Panc1 (cell line): ENCODE results near the gene PPM1H. TPM values are rescaled to one million over a fixed set of nuclear protein-coding genes. Genes with fewer than 3 reads are reported as not detected.

Experiments
- ATAC-seq: fragments of 200-7000 bp; cut with Tn5 transposase; 2 replicates; pipeline ENCODE4 v1.9.1; 2020; ENCODE audit warnings: mild to moderate bottlenecking, moderate library complexity
- BruUV-seq: library from RNA; stranded (reverse); fragments of 400-500 nt; replicated peaks from 2 replicates; lab custom pipeline; 2021; lab: Mats Ljungman, UMichigan
- CTCF ChIA-PET: fragments of 300-600 bp; sonication (Branson Sonifier 250); formaldehyde crosslinking; loops from one replicate; lab custom pipeline; 2022; ENCODE audit warnings: antibody characterized with exemption; lab: Charles Lee
- POLR2A ChIA-PET: fragments of 300-600 bp; sonication (Branson Sonifier 250); formaldehyde crosslinking; loops from one replicate; lab custom pipeline; 2022; ENCODE audit warnings: antibody characterized with exemption; lab: Charles Lee
- DNase-seq: peaks from one replicate; pipeline ENCODE4 v3.0.0-alpha.2; 2010; ENCODE audit warnings: low read depth, low spot score
- H3K27ac ChIP-seq: 2 replicates; pipeline ENCODE4 v1.5.1; 2011; ENCODE audit warnings: mild to moderate bottlenecking, low read length, inconsistent platforms
- H3K27me3 ChIP-seq: fragments of 200-500 bp; sonication (Bioruptor generic); 2 replicates; pipeline ENCODE4 v1.6.0; 2014; ENCODE audit warnings: low read length, inconsistent platforms; ENCODE audit not compliant: control insufficient read depth, insufficient read depth
- H3K36me3 ChIP-seq: fragments of 200-500 bp; sonication (Bioruptor generic); 2 replicates; pipeline ENCODE4 v1.5.1; 2014; ENCODE audit warnings: inconsistent platforms, mild to moderate bottlenecking, low read length, moderate library complexity; ENCODE audit not compliant: control insufficient read depth, insufficient read depth
- H3K4me1 ChIP-seq: 2 replicates; pipeline ENCODE4 v1.5.1; 2011; ENCODE audit warnings: inconsistent platforms, mild to moderate bottlenecking, low read length, moderate library complexity; ENCODE audit not compliant: control insufficient read depth, insufficient read depth
- H3K4me3 ChIP-seq, 2 experiments: 2 replicates each; pipeline ENCODE4 v1.5.1; 2011 to 2012; ENCODE audit warnings: low read depth in 2 of 2, low read length in 2 of 2, mild to moderate bottlenecking in 2 of 2, inconsistent platforms in 1 of 2, moderate library complexity in 1 of 2
- H3K9me3 ChIP-seq: fragments of 200-500 bp; sonication (Bioruptor generic); 2 replicates; pipeline ENCODE4 v1.5.1; 2014; ENCODE audit warnings: low read depth, mild to moderate bottlenecking, inconsistent platforms, low read length, moderate library complexity; ENCODE audit not compliant: control insufficient read depth, insufficient read depth
- POLR2AphosphoS5 ChIP-seq: IDR thresholded peaks from 2 replicates; pipeline ENCODE4 v1.6.1; 2012; ENCODE audit warnings: mild to moderate bottlenecking, low read depth, low read length, moderate library complexity
- SIN3A ChIP-seq: IDR thresholded peaks from 2 replicates; pipeline ENCODE4 v1.6.1; 2012; ENCODE audit warnings: low read depth, mild to moderate bottlenecking, low read length, moderate library complexity, borderline replicate concordance; ENCODE audit not compliant: insufficient read depth
- TCF7L2 ChIP-seq: IDR thresholded peaks from 2 replicates; pipeline ENCODE4 v1.6.1; 2011; ENCODE audit warnings: mild to moderate bottlenecking, low read depth, low read length, inconsistent platforms
- in situ Hi-C: cut with HindIII; loops from 2 replicates; pipeline ENCODE4 v1.10.0; 2016; ENCODE audit warnings: low sequenced_read_pairs, low pct_unique_long_range_greater_than_20kb
- intact Hi-C: fragments of 100-400 bp; cut with micrococcal nuclease; formaldehyde crosslinking; loops from one replicate; pipeline ENCODE4 v1.10.0; 2022; ENCODE audit not compliant: unreplicated experiment
- total RNA-seq: library from RNA; stranded (reverse); gene quantifications from one replicate; pipeline ENCODE4 v1.2.1, GENCODE V29; 2021; ENCODE audit not compliant: unreplicated experiment
- TF ChIP-seq, protein P1 (sequence below), 2 experiments: IDR thresholded peaks; 2 replicates each; pipeline ENCODE4 v1.6.1; 2011 to 2012; ENCODE audit warnings: low read depth in 2 of 2, control low read depth in 1 of 2, low read length in 1 of 2, mild to moderate bottlenecking in 1 of 2, moderate library complexity in 1 of 2; ENCODE audit not compliant: insufficient read depth in 1 of 2
- TF ChIP-seq, protein P2 (sequence below): fragments of 450-650 bp; IDR thresholded peaks from 2 replicates; pipeline ENCODE4 v1.5.1; 2017; ENCODE audit warnings: mild to moderate bottlenecking

PPM1H gene
- total RNA-seq, 1 experiment from 2014 or later = 22.9 TPM

DNA sequence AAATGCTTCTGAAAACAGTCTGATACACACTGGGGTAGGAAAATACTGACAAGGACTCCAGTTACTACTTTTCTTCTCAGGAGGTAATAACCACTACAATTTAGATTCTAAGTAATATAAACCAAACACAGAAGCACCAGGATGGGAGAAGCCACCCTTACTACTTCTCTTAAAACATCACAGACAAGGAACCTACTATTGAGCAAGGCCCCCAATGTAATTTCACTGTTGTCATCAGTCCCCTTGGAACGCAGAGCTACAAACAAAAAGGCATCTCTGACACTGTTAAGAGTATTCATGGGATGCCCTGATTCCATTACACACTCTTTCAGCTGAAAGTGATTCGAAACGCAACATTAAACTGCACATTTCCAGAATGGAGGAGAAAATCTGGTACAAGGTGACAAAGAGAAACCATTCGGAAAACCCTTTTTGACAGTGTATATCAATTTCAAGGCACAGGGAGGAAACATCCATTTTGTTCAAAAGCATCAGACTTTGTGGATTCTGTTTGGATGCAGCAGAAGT is 185.9 kb downstream of the PPM1H start:
- Histone ChIP-seq H3K36me3 (no peaks in the 10 kb centered on the region), H3K9me3 (no peaks in the 10 kb centered on the region), H3K27ac (no peak overlapping the region), H3K4me1 (no peaks in the 10 kb centered on the region), H3K4me3 (no peak overlapping the region), H3K27me3 (no peaks in the 10 kb centered on the region)
- no peak for DNase-seq
- no TSS peak for BruUV-seq
- intact Hi-C loops = no loop called here
- ChIA-PET POLR2A (no interaction called here), CTCF (no interaction called here)
- TF ChIP-seq TCF7L2 (no peak), POLR2AphosphoS5 (no peak), SIN3A (no peak)
- TF ChIP-seq, protein P1, sequence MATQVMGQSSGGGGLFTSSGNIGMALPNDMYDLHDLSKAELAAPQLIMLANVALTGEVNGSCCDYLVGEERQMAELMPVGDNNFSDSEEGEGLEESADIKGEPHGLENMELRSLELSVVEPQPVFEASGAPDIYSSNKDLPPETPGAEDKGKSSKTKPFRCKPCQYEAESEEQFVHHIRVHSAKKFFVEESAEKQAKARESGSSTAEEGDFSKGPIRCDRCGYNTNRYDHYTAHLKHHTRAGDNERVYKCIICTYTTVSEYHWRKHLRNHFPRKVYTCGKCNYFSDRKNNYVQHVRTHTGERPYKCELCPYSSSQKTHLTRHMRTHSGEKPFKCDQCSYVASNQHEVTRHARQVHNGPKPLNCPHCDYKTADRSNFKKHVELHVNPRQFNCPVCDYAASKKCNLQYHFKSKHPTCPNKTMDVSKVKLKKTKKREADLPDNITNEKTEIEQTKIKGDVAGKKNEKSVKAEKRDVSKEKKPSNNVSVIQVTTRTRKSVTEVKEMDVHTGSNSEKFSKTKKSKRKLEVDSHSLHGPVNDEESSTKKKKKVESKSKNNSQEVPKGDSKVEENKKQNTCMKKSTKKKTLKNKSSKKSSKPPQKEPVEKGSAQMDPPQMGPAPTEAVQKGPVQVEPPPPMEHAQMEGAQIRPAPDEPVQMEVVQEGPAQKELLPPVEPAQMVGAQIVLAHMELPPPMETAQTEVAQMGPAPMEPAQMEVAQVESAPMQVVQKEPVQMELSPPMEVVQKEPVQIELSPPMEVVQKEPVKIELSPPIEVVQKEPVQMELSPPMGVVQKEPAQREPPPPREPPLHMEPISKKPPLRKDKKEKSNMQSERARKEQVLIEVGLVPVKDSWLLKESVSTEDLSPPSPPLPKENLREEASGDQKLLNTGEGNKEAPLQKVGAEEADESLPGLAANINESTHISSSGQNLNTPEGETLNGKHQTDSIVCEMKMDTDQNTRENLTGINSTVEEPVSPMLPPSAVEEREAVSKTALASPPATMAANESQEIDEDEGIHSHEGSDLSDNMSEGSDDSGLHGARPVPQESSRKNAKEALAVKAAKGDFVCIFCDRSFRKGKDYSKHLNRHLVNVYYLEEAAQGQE (IDR thresholded peaks at IDR 0.05; ENCODE audit: insufficient read depth in 1 of 2, low read depth in 2 of 2, low read length in 1 of 2) = no peak
- TF ChIP-seq, protein P2, sequence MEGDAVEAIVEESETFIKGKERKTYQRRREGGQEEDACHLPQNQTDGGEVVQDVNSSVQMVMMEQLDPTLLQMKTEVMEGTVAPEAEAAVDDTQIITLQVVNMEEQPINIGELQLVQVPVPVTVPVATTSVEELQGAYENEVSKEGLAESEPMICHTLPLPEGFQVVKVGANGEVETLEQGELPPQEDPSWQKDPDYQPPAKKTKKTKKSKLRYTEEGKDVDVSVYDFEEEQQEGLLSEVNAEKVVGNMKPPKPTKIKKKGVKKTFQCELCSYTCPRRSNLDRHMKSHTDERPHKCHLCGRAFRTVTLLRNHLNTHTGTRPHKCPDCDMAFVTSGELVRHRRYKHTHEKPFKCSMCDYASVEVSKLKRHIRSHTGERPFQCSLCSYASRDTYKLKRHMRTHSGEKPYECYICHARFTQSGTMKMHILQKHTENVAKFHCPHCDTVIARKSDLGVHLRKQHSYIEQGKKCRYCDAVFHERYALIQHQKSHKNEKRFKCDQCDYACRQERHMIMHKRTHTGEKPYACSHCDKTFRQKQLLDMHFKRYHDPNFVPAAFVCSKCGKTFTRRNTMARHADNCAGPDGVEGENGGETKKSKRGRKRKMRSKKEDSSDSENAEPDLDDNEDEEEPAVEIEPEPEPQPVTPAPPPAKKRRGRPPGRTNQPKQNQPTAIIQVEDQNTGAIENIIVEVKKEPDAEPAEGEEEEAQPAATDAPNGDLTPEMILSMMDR = no peak
- in situ Hi-C loops = no loop called here
- no peak for ATAC-seq

DNA sequence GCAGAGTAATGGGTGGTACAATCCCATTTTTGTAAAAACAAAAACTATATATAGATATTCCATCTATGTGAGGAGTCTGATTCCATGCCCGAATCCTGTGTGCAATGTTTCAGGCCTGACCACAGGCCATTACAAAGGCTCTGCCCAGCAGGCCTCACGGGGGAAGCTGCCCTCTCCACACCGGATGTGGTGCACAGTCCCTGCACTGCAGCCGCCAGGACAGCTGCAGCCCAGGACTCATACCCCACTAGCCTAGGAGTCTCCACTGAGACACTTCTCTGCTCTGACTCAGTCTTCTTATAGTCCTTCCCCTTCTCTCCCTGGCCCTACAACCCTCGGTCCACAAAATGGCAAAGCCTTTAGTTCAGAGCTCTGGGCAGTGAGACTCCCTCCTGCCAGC is 190.4 kb downstream of the PPM1H start:
- Histone ChIP-seq H3K27me3 (no peaks in the 10 kb centered on the region), H3K4me3 (no peak overlapping the region), H3K36me3 (no peaks in the 10 kb centered on the region), H3K9me3 (no peaks in the 10 kb centered on the region), H3K27ac (no peak overlapping the region; the same call in 1 of the 2 replicates), H3K4me1 (peaks cover 4% of the 10 kb centered on the region)
- no peak for ATAC-seq
- intact Hi-C loops (no loop called here), in situ Hi-C loops (no loop called here)
- ChIA-PET CTCF (no interaction called here), POLR2A (no interaction called here)
- TF ChIP-seq, protein P2 = no peak
- TF ChIP-seq SIN3A = no peak
- TF ChIP-seq, protein P1 (IDR thresholded peaks at IDR 0.05; ENCODE audit: insufficient read depth in 1 of 2, low read depth in 2 of 2, low read length in 1 of 2) = no peak
- TF ChIP-seq POLR2AphosphoS5 = no peak
- no peak for TF ChIP-seq TCF7L2
- no TSS peak for BruUV-seq
- DNase-seq = no peak
